GM23338 (cell line): ENCODE measurements around the gene CNOT6L. TPM values are rescaled to one million over a fixed set of nuclear protein-coding genes. Genes with fewer than 3 reads are reported as not detected.
A peak's percentile ranks its signal among the peaks of the same experiment; 100 is the strongest.

ENCODE experiments used
- ATAC-seq: fragments of 200-7000 bp; cut with Tn5 transposase; 3 replicates; pipeline ENCODE4 v1.9.1; 2020
- DNase-seq: peaks from one replicate; pipeline ENCODE4 v3.0.0-alpha.2; 2015; ENCODE audit warnings: low spot score
- H2AFZ ChIP-seq: fragments of 200-600 bp; sonication (generic); 2 replicates; pipeline ENCODE4 v1.8.0; 2016; ENCODE audit warnings: antibody characterized with exemption, mild to moderate bottlenecking, moderate library complexity
- H3F3A ChIP-seq: fragments of 200-600 bp; sonication (generic); replicated peaks from 2 replicates; pipeline ENCODE4 v1.8.0; 2017; ENCODE audit warnings: antibody characterized with exemption, mixed run types, low read depth
- H3K27ac ChIP-seq: fragments of 200-600 bp; sonication (generic); 2 replicates; pipeline ENCODE4 v1.6.1; 2016; ENCODE audit warnings: low read depth
- H3K27me3 ChIP-seq: fragments of 200-600 bp; sonication (generic); 2 replicates; pipeline ENCODE4 v1.8.0; 2016; ENCODE audit warnings: mild to moderate bottlenecking, mixed run types, moderate library complexity; ENCODE audit not compliant: insufficient read depth
- H3K36me3 ChIP-seq: fragments of 200-600 bp; sonication (generic); 2 replicates; pipeline ENCODE4 v1.8.0; 2016; ENCODE audit warnings: mild to moderate bottlenecking; ENCODE audit not compliant: insufficient read depth
- H3K4me1 ChIP-seq: fragments of 200-600 bp; sonication (generic); 2 replicates; pipeline ENCODE4 v1.8.0; 2016; ENCODE audit warnings: mild to moderate bottlenecking, moderate library complexity; ENCODE audit not compliant: insufficient read depth
- H3K4me2 ChIP-seq: fragments of 200-600 bp; sonication (generic); 2 replicates; pipeline ENCODE4 v1.7.1; 2017; ENCODE audit warnings: mixed run types
- H3K4me3 ChIP-seq: fragments of 200-600 bp; sonication (generic); 2 replicates; pipeline ENCODE4 v1.6.1; 2016; ENCODE audit warnings: mixed run types
- H3K79me2 ChIP-seq: fragments of 200-600 bp; sonication (generic); replicated peaks from 2 replicates; pipeline ENCODE4 v1.8.0; 2017; ENCODE audit warnings: mild to moderate bottlenecking; ENCODE audit not compliant: insufficient read depth
- H3K9me2 ChIP-seq: fragments of 200-600 bp; sonication (generic); 2 replicates; pipeline ENCODE4 v1.8.0; 2017; ENCODE audit not compliant: insufficient read depth
- H4K20me1 ChIP-seq: fragments of 200-600 bp; sonication (generic); replicated peaks from 2 replicates; pipeline ENCODE4 v1.8.0; 2017; ENCODE audit warnings: mild to moderate bottlenecking; ENCODE audit not compliant: insufficient read depth
- H3K27ac Mint-ChIP-seq: 2 replicates; pipeline ENCODE4 v1.8.0; 2020; ENCODE audit warnings: inconsistent platforms, mild to moderate bottlenecking, moderate library complexity, mixed read lengths
- H3K27me3 Mint-ChIP-seq: 3 replicates; pipeline ENCODE4 v1.8.0; 2022; ENCODE audit warnings: low read depth, mild to moderate bottlenecking, moderate library complexity, mixed read lengths, inconsistent platforms; ENCODE audit not compliant: insufficient read depth, poor library complexity
- H3K36me3 Mint-ChIP-seq: 3 replicates; pipeline ENCODE4 v1.8.0; 2021; ENCODE audit warnings: low read depth, mild to moderate bottlenecking, inconsistent platforms, moderate library complexity, mixed read lengths
- H3K4me1 Mint-ChIP-seq: 3 replicates; pipeline ENCODE4 v1.8.0; 2020; ENCODE audit warnings: mild to moderate bottlenecking, inconsistent platforms, mixed read lengths
- H3K4me3 Mint-ChIP-seq: 3 replicates; pipeline ENCODE4 v1.8.0; 2021; ENCODE audit warnings: moderate library complexity, mild to moderate bottlenecking, inconsistent platforms, mixed read lengths
- H3K9me3 Mint-ChIP-seq: 3 replicates; pipeline ENCODE4 v1.8.0; 2020; ENCODE audit warnings: moderate library complexity, mild to moderate bottlenecking, inconsistent platforms, mixed read lengths
- EZH2phosphoT487 ChIP-seq: fragments of 200-600 bp; sonication (generic); IDR thresholded peaks from one replicate; pipeline ENCODE4 v1.8.1; 2018; ENCODE audit warnings: antibody characterized with exemption; ENCODE audit not compliant: unreplicated experiment
- JUNB ChIP-seq: IDR thresholded peaks from one replicate; pipeline ENCODE4 v1.6.1; 2016; ENCODE audit warnings: antibody characterized with exemption; ENCODE audit not compliant: unreplicated experiment
- POLR2AphosphoS5 ChIP-seq: IDR thresholded peaks from 2 replicates; pipeline ENCODE4 v1.6.1; 2016; ENCODE audit warnings: antibody characterized with exemption, low read depth
- REST ChIP-seq: IDR thresholded peaks from one replicate; pipeline ENCODE4 v1.6.1; 2018; ENCODE audit warnings: antibody characterized with exemption; ENCODE audit not compliant: unreplicated experiment
- ZNF331 ChIP-seq: fragments of 250-450 bp; sonication (Bioruptor Pico); IDR thresholded peaks from 2 replicates; pipeline ENCODE4 v1.5.0; 2020; ENCODE audit warnings: low read depth, mild to moderate bottlenecking, moderate library complexity
- ZNF462 ChIP-seq: fragments of 250-450 bp; sonication (Bioruptor Pico); IDR thresholded peaks from 2 replicates; pipeline ENCODE4 v1.5.0; 2020; ENCODE audit warnings: mild to moderate bottlenecking, moderate library complexity
- polyA plus RNA-seq: library from polyadenylated mRNA; unstranded; fragments of >200 nt; fragmentation: Nextera tagmentation; extraction: Ambion mirVana; gene quantifications from 2 replicates; pipeline ENCODE4 v1.2.1, GENCODE V29; 2016
- total RNA-seq: library from RNA; depleted of rRNA; stranded (reverse); fragments of >200 nt; shearing (Covaris generic); gene quantifications from 2 replicates; pipeline ENCODE4 v1.2.3, GENCODE V29; 2014

CNOT6L gene
- total and polyA plus RNA-seq, 2 experiments from 2014 or later: 3.2 to 13.9 TPM

DNA sequence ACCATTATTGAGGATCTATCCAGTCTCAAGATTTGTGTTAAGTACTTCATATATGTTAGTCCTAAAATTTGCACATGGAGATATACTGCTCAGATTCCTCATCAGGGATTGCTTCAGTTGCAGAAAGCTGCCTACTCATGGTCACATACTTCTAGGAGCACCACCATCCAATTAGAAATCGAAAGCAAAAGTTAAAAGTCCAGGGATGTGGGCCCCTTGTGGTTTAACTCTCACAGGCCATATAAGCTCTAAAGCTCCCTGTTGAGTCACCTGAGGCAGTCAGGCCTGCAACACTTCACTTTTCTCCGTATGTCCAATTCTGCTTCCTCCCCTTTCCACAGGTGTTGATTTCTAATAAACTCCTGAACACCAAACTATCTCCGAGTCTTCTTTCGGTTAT, 84.2 kb downstream of the CNOT6L start:
- no peaks in the 10 kb centered on the region for H3K27me3 Mint-ChIP-seq
- Histone ChIP-seq H2AFZ (no peak overlapping the region), H3K27ac (no peak overlapping the region), H3K36me3 (no peaks in the 10 kb centered on the region), H3K4me1 (no peaks in the 10 kb centered on the region), H3K4me3 (no peak overlapping the region), H3K4me2 (no peak overlapping the region), H4K20me1 (no peaks in the 10 kb centered on the region), H3K79me2 (no peaks in the 10 kb centered on the region), H3K9me2 (no peaks in the 10 kb centered on the region), H3K27me3 (no peaks in the 10 kb centered on the region), H3F3A (no peaks in the 10 kb centered on the region)
- H3K27ac Mint-ChIP-seq: peak overlapping the region; percentile 77
- no peaks in the 10 kb centered on the region for H3K36me3 Mint-ChIP-seq
- DNase-seq (peak; percentile 58), ATAC-seq (peak; percentile 91)
- H3K4me1 Mint-ChIP-seq: peaks cover 8% of the 10 kb centered on the region; the same call in 2 of the 3 replicates
- H3K4me3 Mint-ChIP-seq: no peak overlapping the region
- no peak for TF ChIP-seq JUNB
- TF ChIP-seq EZH2phosphoT487: no peak
- no peak for TF ChIP-seq REST
- TF ChIP-seq ZNF331 (CRISPR knock-in tag): no peak
- TF ChIP-seq ZNF462 (CRISPR knock-in tag): no peak
- no peak for TF ChIP-seq POLR2AphosphoS5
- H3K9me3 Mint-ChIP-seq: no peaks in the 10 kb centered on the region
